C1 segment of cervical spinal cord (tissue), 14 donors: Measurements from ENCODE around the gene SFT2D1.
A peak's percentile ranks its signal among the peaks of the same experiment; 100 is the strongest.

Source experiments
- DNase-seq, 14 donors: peaks; one replicate each; lab custom pipeline; 2025; lab: John Stamatoyannopoulos, UW

SFT2D1 gene

DNA sequence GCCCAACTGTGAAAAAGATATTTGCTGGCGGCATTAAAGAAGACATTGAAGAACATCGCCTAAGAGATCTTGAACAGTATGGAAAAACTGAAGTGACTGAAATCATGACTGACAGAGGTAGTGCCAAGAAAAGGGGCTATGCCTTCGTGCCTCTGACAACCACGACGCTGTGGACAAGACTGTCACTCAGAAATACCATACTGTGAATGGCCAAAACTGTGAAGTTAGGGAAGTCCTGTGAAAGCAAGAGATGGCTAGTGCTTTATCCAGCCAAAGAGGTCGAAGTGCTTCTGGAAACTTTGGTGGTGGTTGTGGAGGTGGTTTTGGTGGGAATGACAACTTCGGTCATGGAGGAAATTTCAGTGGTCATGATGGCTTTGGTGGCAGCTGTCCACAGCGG is 7.5 kb downstream of the SFT2D1 start:
- DNase-seq, result no peak

GRCh38 chr6:166333172-166333995 is 9.0 kb downstream of the SFT2D1 start:
- no peak for DNase-seq

DNA sequence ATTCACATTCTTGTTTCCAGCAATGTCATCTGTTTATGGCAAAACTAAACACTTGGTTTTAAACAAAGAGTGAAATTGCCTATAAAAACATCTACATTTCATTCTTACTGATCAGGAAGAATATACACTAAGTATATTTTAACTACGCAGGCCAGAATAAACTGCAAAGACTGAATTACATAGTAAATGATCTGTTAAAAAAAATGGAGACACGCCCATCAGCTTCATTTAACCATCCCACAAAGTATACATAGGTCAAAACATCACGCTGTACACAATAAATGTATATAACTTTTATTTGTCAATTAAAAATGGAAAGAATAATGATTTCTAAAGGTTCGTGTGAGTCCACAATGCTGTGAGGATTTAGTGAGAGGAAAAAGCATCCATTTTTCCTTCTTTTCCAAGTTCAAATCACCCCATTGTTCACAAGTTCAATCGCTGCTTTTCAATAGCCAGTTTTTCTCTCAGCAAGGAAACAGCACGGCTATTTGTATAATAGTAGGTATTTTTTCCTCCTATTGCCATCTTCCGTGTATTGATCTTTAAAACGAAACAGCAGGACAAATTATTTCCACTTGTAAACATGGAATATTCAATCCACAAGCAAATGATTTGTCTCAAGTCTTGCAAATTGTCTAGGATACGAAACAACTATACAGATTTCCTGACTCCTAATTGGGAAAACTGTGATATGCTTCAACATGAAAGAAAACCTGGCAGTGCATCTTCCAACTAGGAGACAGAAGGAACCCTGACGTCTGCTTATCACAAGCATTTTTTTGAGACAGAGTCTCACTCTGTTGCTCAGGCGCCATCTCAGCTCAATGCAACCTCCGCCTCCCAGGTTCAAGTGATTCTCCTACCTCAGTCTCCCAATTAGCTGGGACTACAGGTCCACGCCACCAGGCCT is 10.6 kb downstream of the SFT2D1 start:
- DNase-seq, result no peak

DNA sequence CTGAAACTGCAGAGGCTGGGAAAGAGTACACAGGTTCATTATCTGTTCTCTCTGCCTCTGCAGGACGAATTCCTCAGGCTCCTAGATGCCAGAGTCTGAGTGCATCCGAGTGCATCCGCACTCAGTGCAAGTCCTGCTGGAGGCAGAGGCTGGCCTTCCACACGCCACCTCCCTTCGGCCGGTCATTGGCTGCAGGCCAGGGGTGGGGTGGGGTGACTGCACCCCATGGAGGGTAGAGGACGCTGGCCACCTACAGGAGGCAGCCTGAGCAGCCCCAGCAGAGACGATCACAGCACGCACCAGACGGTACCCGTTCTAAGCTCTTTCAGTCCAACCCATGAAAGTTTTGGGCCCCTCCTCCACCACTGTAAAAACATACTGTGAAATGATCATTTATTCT is 11.7 kb downstream of the SFT2D1 start:
- DNase-seq, result peak in 10 of 14 donors; percentile 17 to 75 (median 54)

DNA sequence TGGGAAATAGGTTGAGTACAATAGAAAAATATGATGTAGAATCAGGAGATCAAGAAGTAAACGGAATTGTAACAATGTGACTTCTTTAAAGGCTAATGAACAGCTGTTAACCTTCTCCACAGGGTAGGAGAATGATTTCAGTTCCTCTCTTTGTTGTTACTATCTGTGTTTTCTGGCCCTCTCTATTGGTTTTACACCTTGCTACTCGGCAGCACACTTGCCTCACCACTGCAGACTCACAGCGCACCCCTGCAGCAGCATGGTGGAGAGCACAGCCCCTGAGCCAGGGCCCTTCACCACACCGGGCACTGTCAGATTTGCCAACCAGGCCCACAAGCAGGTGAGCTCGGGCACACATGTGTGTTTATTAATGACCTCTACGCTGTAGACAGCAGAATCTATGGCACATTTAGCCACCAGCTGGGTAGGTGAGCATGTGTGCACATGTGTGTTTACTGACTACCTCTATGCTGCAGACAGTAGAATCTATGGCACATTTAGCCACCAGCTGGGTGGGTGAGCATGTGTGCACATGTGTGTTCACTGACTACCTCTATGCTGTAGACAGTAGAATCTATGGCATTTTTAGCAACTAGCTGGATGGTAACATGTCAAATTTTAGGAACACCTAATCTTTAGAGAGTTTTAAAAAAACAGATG is 16.8 kb downstream of the SFT2D1 start:
- no peak for DNase-seq

DNA sequence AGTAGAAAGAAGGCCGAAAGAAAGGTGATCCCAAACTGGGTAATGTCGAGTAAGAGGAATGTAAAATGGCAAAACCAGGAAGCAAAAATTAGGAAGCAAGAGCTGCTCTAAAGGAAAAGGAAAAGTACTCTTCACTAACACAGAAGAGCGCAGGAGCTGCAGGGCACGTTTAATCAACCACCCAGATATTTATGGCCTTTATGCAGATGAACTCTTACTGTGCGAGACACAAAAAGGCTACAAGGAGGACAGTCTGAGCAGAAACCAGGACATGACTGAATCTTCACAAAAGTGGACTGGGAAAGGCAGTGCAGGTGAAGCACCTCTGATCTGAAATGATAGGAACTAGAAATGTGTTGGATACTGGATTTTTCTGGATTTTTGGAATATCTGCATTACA is 18.9 kb downstream of the SFT2D1 start:
- no peak for DNase-seq

DNA sequence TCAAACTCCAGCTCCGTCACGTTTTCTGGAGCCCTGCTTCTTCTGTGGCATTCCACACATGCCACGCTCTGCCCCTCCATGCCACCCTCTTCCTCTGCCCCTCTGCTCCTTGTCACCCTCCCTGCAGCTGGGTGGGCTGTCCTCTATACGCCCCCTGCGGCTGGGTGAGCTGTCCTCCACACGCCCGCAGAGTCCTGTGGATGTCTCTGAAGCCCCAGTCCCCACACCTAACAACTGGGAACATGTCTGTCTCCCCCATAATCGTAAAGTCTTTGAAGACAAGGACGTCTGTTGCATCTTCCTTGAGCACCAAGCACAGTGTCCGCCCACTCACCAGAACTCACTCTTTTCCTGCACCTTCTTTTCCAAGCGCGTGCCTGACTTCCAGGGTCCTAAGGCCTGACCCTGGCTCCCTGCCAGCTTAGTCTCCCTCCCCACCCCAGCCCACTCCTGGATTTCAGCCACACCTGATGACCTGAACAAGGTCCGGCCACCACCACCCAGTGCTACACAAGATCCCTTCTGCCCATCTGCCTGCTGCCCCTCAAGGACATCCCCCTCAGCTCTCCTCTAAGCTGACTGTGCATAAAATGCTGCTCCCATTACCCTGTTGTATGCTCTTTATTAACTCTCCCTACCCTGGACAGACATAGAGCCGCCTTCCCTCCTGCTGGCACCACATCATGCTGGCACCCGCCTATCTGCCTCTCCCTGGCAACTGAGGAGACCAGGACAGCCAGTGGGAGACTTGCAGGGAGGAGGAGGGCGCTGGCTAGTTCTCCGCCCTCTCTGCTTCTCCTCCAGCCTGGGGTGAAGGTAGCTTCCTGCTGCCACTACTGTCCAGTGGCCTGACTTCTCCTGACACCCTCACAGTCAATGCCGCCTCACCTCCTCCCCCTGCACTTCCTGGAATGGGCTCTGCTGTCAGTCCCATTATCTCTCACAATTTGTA is 23.4 kb downstream of the SFT2D1 start:
- DNase-seq, result no peak

DNA sequence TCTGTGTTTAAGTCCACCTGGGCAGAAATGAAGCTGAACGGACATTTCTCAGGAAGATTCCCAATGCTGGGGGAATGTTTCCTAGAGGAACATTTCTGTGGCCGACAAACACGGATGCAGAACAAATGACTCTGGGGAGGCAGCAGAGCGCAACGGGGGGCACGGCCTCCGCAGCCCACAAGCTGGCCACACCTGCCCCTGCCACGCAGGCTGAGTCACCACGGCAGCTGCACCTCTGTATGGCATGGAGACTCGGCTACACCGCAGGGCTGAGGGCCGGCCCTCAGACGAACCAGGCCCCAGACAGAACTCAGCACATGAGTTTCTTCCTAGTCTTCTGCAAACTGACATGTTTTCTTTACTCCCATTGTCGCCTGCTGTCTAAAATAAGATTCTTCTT is 24.1 kb downstream of the SFT2D1 start:
- no peak for DNase-seq

DNA sequence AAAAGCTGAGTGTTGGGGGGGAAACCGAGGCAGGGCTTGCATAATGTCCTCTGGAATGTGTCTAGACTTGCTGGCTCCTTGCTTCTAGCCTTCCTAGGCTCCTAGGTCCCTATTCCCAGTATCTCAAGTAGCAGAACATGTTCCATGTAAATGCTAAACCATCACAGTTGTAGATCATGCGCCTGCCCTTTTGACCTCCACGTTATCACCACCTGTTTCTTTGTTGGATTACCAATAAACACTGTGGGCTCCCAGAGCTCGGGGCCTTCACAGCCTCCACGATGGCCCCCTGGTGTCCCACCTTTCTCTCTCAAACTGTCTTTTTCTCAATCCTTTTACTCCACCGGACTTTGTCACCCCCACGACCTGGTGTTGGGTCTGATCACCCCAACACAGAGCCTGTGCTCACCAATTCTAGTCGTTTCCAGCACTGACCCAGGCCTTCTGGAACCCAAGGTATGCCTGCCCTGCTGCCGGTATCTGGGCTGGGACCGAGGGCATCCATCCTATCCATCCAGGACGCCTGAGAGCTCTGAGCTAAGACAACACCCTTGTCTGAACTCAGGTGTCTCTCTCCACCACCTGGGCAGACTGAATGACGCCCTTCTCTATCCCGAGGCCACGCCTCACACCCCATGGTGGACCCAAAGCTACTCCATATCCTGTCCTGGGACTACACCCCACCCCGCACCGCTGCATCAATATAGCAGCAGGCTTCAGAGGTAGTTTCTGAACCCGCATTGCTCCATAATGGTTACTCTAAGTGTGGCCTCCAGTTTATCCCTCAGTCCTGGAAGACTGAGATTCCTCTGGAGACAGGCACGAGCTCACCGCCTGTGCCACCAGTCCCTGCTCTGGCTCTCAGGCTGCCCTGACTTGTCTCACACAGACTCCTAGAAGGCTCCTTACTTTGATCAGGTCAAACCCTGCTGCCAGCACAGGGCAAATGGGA is 24.8 kb downstream of the SFT2D1 start:
- no peak for DNase-seq

GRCh38 chr6:166315436-166315835 is 26.9 kb downstream of the SFT2D1 start:
- no peak for DNase-seq

- DNase-seq, result no peak
These were observed 27.9 kb downstream of the SFT2D1 start for GRCh38 chr6:166314454-166314853.

DNA sequence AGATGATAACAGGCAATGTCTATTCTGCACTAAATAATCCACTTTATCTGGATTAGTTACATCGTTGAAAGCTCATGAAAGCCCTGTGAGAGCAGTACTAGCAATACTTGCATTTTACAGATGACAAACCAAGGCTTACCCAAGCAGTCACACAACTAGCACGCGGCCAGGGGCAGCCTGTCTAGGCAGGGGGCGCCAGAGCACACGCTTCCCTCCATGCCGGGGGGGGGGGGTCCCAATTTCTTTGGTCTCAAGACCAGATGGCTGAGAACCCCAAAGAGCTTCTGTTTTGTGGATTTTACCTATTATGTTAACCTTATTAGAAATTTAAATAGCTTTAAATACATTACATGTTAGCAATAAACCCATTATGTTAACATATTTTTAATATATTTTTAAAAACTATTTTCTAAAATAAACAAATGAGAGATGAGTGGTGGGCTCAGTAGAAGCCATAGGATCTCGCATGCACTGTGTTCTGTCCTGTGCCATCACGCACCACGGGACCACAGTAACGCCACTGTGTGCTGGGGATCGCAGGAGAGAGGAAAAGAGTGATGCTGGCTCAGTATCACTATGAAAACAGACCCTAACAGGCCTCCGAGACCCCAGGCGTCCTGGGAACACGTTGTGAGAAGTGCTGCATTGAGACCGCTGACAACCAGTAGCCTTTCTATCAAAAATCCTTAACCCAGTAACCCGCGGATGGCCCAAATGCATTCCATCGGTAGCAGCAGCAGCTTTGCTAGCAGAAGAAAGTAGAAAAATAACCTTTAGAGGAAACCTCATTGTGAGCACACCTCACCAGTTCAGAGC is 28.9 kb downstream of the SFT2D1 start:
- peak in 3 of 14 donors; percentile 23 to 50 (median 44) for DNase-seq

- DNase-seq, result no peak
These were observed 29.5 kb downstream of the SFT2D1 start for GRCh38 chr6:166312832-166313231.

GRCh38 chr6:166310634-166311033 is 31.7 kb downstream of the SFT2D1 start:
- DNase-seq, result no peak

DNA sequence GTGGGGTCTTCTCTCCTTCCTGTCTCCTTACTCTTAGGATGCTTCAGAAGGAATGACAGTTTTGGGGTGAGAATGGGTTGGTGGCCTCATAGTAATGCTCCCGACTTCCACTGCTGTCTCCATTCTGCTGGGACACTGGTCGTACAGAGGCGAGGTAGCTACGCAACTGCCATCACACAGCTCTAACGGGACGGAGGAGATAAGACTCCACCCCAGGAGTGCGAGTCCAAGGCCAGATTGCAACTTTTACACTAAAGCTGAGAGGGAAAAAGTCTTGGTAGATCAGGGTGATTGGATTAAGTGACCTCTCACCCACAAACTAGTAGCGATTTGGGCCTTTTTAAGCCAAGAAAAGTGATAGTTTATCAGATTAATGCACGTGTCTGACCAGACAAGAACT is 32.4 kb downstream of the SFT2D1 start:
- DNase-seq, result no peak

DNA sequence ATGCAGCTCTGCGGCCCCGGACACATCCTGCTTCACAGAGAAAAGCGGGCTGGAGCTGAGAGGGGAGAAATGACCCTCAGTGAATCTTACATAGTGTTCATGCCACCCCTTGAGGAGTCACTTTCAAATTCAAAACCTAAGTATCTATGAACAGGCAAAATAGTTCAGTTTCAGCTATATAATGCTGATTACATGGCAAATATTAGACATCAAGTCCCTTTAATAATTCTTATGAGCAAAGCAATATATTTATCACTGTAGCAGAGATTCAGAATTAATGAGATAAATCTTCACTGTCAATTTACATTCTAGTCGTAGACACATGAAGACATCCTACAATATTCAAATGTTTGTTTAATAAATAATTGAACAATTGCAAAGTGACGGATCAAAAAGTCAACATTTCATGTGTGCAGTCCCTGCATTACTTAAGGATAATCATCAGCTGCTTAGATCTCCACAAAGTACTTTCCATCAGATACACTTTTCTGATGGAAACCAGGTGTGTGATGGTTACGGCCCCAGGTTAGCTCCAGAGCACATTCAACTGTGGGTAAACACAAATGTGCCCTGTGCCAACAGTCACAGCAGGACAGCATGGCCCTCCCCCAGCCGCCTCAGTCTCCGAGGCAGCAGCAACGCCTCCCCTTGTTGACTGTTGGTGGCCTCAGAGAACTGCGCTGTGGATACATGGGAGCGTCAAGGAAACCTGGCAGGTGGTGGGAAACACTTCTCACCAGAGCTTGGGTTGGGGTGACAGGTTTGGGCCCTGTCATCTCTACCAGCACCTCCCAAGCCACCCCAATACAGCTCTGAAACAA is 33.4 kb downstream of the SFT2D1 start:
- DNase-seq, result peak in 3 of 14 donors; percentile 34 to 49 (median 49)

DNA sequence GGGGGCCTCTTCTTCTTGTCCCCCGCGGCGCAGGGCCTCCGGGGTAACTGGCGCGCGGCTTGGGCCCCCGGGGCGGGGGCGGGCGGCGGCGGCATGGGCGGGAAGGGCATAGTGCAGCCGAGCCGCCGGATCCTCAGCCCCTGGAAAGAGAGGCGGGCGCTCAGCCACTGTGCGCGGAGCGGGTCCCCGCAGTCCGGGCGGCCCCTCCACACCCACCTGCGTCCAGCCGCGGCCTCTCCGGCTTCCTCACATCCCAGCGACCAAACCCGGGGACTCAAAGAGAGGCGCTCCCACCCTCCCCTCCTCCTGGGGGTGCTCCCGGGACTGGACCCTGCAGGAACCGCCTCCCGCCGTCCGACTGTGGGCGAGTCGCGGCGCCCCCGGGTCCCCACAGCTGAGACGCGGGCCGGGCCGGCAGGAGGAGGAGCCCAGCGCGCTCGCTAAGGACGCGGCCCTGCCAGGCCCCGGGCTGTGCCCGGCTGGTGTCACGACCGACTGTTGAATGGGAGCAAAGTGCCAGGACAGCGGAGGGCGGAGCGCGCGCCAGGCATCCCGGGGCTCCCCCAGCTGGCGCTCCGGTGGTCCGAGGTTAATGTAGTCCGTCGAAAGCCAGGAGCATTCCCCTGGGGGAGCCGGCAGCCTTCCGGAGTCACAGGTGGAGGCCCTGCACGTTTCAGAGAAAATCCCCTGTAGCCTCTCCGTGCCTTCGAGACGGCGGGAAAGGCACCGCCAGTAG is 34.1 kb downstream of the SFT2D1 start, which contains the start of gene PRR18:
PRR18 (minus strand) TSS at position 360 of the 736 bp plus-strand sequence; CDS start at position 110, 250 bp downstream.
- DNase-seq, result peak in 11 of 14 donors; percentile 43 to 85 (median 69)
